CD8-positive, alpha-beta memory T cell (primary cell): ENCODE results near the gene HSPA5. TPM values are rescaled to one million over a fixed set of nuclear protein-coding genes. Genes with fewer than 3 reads are reported as not detected.
"Not testable (repeated sequence)": the region's sequence is repeated elsewhere in the genome, so short reads cannot be mapped to it uniquely, and the experiment has no call there.

ENCODE experiments used
- CTCF ChIA-PET: fragments of 350-600 bp; sonication (Branson Sonifier 250); formaldehyde crosslinking; loops from one replicate; lab custom pipeline; 2021; ENCODE audit warnings: antibody characterized with exemption; lab: Charles Lee
- POLR2A ChIA-PET: fragments of 350-600 bp; sonication (Branson Sonifier 250); formaldehyde crosslinking; loops from one replicate; lab custom pipeline; 2021; ENCODE audit warnings: antibody characterized with exemption; lab: Charles Lee
- DNase-seq, 5 donors: peaks; one replicate each; pipeline versions ENCODE4 v3.0.0 to v3.0.0-alpha.2; 2020 to 2022; ENCODE audit warnings: mixed read lengths in 1 of 5
- H3K27ac ChIP-seq: one replicate; pipeline ENCODE4 v1.7.0; 2013; ENCODE audit warnings: low read depth, mild to moderate bottlenecking, low read length, moderate library complexity
- H3K27me3 ChIP-seq: 2 replicates; pipeline ENCODE4 v1.7.0; 2013; ENCODE audit warnings: low read length, mild to moderate bottlenecking; ENCODE audit not compliant: insufficient read depth, poor library complexity, severe bottlenecking
- H3K36me3 ChIP-seq: 2 replicates; pipeline ENCODE4 v1.7.0; 2013; ENCODE audit warnings: mild to moderate bottlenecking, low read length, moderate library complexity; ENCODE audit not compliant: insufficient read depth
- H3K4me1 ChIP-seq: 2 replicates; pipeline ENCODE4 v1.7.0; 2013; ENCODE audit warnings: mild to moderate bottlenecking, low read length, moderate library complexity; ENCODE audit not compliant: insufficient read depth
- H3K4me3 ChIP-seq: 2 replicates; pipeline ENCODE4 v1.7.0; 2013; ENCODE audit warnings: mild to moderate bottlenecking, low read length
- H3K9me3 ChIP-seq: 2 replicates; pipeline ENCODE4 v1.7.0; 2013; ENCODE audit warnings: mild to moderate bottlenecking, low read length
- H3K27ac Mint-ChIP-seq, 8 donors: one replicate each; pipeline ENCODE4 v1.8.0; 2020 to 2021; ENCODE audit warnings: mixed read lengths in 8 of 8, mild to moderate bottlenecking in 6 of 8, inconsistent platforms in 3 of 8, moderate library complexity in 3 of 8
- H3K27me3 Mint-ChIP-seq, 2 donors: one replicate each; pipeline ENCODE4 v1.8.0; 2020 to 2021; ENCODE audit warnings: mixed read lengths in 2 of 2, mild to moderate bottlenecking in 1 of 2, moderate library complexity in 1 of 2
- H3K36me3 Mint-ChIP-seq, 3 donors: one replicate each; pipeline ENCODE4 v1.8.0; 2020 to 2021; ENCODE audit warnings: mixed read lengths in 3 of 3, inconsistent platforms in 1 of 3, mild to moderate bottlenecking in 1 of 3
- H3K4me1 Mint-ChIP-seq, 3 donors: one replicate each; pipeline ENCODE4 v1.8.0; 2020 to 2021; ENCODE audit warnings: mixed read lengths in 3 of 3, inconsistent platforms in 1 of 3, mild to moderate bottlenecking in 1 of 3
- H3K4me3 Mint-ChIP-seq, 7 donors: one replicate each; pipeline ENCODE4 v1.8.0; 2020 to 2021; ENCODE audit warnings: mixed read lengths in 7 of 7, mild to moderate bottlenecking in 6 of 7, moderate library complexity in 4 of 7, inconsistent platforms in 2 of 7
- H3K9me3 Mint-ChIP-seq, 5 donors: one replicate each; pipeline ENCODE4 v1.8.0; 2020 to 2022; ENCODE audit warnings: mixed read lengths in 5 of 5, mild to moderate bottlenecking in 3 of 5, moderate library complexity in 2 of 5, inconsistent platforms in 1 of 5
- polyA plus RNA-seq: library from polyadenylated mRNA; unstranded; fragments of 300-500 nt; fragmentation: Illumina TruSeq; gene quantifications from one replicate; pipeline ENCODE4 v1.2.3, GENCODE V29; 2021
- total RNA-seq, 2 experiments: library from RNA; stranded (reverse); gene quantifications; one replicate each; pipeline ENCODE4 v1.2.3, GENCODE V29; 2021

HSPA5 gene
- total and polyA plus RNA-seq, 3 experiments from 2014 or later: 229 to 251 (median 237) TPM

DNA sequence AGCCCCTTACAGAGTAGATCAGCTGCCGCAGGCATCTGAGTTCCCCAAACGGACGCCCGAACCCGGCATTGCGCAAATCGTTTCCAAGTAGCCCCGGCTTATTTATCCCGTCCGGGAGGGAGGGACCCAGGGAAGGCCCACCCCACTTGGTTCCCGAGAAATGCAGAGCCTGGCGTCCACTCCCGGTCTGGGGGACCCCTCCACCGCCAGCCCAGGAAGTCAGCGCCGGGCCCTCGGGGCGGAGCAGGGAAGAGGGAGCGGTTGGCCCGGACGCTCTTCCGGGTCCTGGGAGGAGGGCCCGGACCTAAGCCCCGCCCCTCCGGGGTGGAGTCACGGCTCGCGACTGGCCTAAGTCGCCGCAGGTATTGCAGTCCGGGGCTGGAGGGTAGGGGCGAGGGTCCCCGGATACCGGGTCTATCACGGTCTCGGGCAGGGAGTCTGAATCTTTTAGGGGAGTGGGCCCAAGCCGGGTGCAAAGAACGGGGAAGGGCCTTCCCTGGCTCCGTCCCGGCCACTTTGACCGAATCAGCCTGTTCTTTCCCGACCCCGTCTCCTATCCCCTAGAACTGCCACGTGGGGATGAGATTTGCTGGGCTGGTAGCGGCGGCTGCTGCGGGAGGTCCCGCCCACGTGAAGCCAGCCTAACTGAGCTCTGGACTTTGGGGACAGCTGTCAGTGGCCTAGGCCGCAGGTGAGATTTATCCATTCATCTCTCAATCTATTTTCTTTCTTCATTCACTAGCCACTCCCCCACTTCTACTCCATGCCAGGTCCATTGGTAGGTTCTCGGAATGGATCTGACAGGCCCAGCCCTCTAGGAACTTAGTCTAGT is 40.7 kb downstream of the HSPA5 start, which contains the start of gene RABEPK:
TSS of gene RABEPK (plus strand) at position 327 of the 832 bp plus-strand sequence. CDS start 2,472 bp downstream, outside the sequence.
- Mint-ChIP-seq H3K4me3 (peak within 1 kb of the TSS; percentile 91 to 98 (median 93)), H3K9me3 (no peaks in the 10 kb centered on the region), H3K36me3 (peaks cover 0 to 24% (median 9%) of the 10 kb centered on the region in 3 donors), H3K27me3 (no peaks in the 10 kb centered on the region), H3K27ac (peak within 1 kb of the TSS; percentile 89 to 98 (median 94)), H3K4me1 (peaks cover 34 to 41% (median 40%) of the 10 kb centered on the region in 3 donors)
- CTCF ChIA-PET: interaction anchor here (2.1 kb wide), 1 partner anchor 10 kb away, joined by 7 read pairs; no protein-coding TSS in a partner anchor
- Histone ChIP-seq H3K4me3 (peak within 1 kb of the TSS; percentile 80), H3K27ac (peak within 1 kb of the TSS; percentile 83), H3K27me3 (no peaks in the 10 kb centered on the region), H3K36me3 (no peaks in the 10 kb centered on the region), H3K4me1 (peaks cover 32% of the 10 kb centered on the region), H3K9me3 (no peaks in the 10 kb centered on the region)
- POLR2A ChIA-PET: interaction anchor here (0.6 to 4.9 kb wide), 6 partner anchors 10 to 256 kb away, joined by 3 to 29 read pairs (median 8); partner anchors contain the start of gene HSPA5
- peak; percentile 84 to 92 (median 88) for DNase-seq

DNA sequence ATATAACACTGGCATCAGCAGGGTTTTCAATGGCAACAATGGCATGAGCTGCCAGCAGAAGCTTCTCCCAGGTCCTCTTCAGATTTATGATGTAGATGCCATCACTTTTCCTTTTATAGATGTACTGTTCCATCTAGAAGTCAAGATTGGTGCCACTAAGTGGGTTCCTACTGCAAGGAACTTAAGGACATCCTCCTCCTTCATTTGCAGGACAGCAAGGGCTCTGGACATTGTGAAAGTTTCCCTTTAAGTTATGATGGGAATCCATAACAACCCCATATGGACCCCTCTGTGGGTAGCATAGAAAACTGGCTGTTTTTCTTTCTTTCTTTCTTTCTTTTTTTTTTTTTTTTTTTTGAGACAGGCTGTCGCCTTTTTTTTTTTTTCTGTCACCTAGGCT is 45.6 kb downstream of the HSPA5 start:
- POLR2A ChIA-PET: interaction anchor here (0.7 to 1.6 kb wide), 3 partner anchors 46 to 167 kb away, joined by 3 to 21 read pairs (median 12); partner anchors contain the start of gene HSPA5
- Mint-ChIP-seq H3K4me1 (peaks cover 50 to 69% (median 59%) of the 10 kb centered on the region in 3 donors), H3K27ac (peak overlapping the region in 7 of 8 donors; percentile 61 to 100 (median 92)), H3K4me3 (peak overlapping the region; percentile 67 to 89 (median 82))
- H3K36me3 ChIP-seq, H3K27me3 ChIP-seq, H3K36me3 Mint-ChIP-seq, DNase-seq, H3K9me3 Mint-ChIP-seq, H3K9me3 ChIP-seq, H3K27ac ChIP-seq, H3K27me3 Mint-ChIP-seq: not testable (repeated sequence)
- Histone ChIP-seq H3K4me3 (peak overlapping the region; percentile 52), H3K4me1 (peaks cover 68% of the 10 kb centered on the region)
- CTCF ChIA-PET: interaction anchor here (1.0 to 1.1 kb wide), 2 partner anchors 16 to 46 kb away, joined by 3 read pairs; no protein-coding TSS in a partner anchor

DNA sequence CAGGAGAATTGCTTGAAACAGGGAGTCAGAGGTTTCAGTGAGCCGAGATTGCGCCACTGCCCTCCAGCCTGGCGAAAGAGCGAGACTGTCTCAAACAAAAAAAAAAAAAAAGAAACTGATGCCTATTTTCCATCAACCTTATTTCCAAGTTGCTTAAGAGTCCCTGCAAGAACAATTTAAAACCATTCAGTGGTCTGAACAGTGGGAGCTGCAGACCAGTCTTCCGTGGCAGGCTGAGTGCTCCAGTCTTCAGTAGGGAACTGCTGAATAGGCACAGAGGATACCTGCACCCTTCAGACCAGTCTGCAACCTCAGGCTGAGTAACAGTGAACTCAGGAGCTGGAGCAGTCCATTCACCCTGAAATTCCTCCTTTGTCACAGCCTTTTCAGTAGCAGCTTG is 46.7 kb downstream of the HSPA5 start:
- H3K9me3 Mint-ChIP-seq, H3K27me3 ChIP-seq, H3K36me3 ChIP-seq, H3K36me3 Mint-ChIP-seq, DNase-seq, H3K27ac ChIP-seq, H3K27me3 Mint-ChIP-seq, H3K9me3 ChIP-seq: not testable (repeated sequence)
- Mint-ChIP-seq H3K4me1 (peaks cover 50 to 76% (median 63%) of the 10 kb centered on the region in 3 donors), H3K27ac (peak overlapping the region; percentile 84 to 100 (median 92)), H3K4me3 (peak overlapping the region; percentile 67 to 89 (median 82))
- Histone ChIP-seq H3K4me3 (peak overlapping the region; percentile 6), H3K4me1 (peaks cover 68% of the 10 kb centered on the region)
- ChIA-PET CTCF (interaction anchor here (1.1 to 1.3 kb wide), 2 partner anchors 15 to 214 kb away, joined by 3 read pairs; no protein-coding TSS in a partner anchor), POLR2A (interaction anchor here (1.6 kb wide), 1 partner anchor 47 kb away, joined by 21 read pairs; the partner anchor contains the start of gene HSPA5)

DNA sequence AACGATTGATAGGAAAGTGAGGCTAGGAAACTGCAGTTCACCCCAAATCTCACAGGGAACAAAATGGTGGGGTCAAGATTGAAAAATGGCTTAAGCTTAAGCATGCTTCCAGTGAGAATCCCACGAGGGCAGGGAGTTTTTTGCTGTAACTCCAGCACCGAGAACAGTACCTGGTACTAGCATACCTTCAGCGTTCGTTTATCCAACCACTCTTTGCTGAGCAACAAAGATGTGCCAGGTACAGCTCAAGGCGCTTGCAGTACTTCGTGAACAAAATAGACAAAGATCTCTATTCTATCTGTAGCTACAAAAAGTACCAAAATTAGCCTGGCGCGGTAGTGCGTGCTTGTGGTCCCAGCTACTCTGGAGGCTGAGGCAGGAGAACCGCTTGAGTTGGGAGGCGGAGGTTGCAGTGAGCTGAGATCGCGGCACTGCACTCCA is 50.8 kb downstream of the HSPA5 start:
- Mint-ChIP-seq H3K27ac (peak overlapping the region; percentile 89 to 99 (median 96)), H3K36me3 (peaks cover 0 to 21% (median 0%) of the 10 kb centered on the region in 3 donors), H3K4me1 (peaks cover 46 to 85% (median 73%) of the 10 kb centered on the region in 3 donors), H3K27me3 (no peaks in the 10 kb centered on the region), H3K9me3 (no peaks in the 10 kb centered on the region), H3K4me3 (peak overlapping the region; percentile 94 to 98 (median 97))
- no peaks in the 10 kb centered on the region for H3K27me3 ChIP-seq
- H3K4me3 ChIP-seq: peak overlapping the region; percentile 82
- ChIA-PET POLR2A (interaction anchor here (1.2 to 1.9 kb wide), 3 partner anchors 9 to 51 kb away, joined by 8 to 11 read pairs (median 10); partner anchors contain the start of gene HSPA5), CTCF (interaction anchor here (1.1 to 1.3 kb wide), 2 partner anchors 9 to 51 kb away, joined by 4 to 7 read pairs; partner anchors contain the start of genes HSPA5 and RABEPK)
- peak overlapping the region; percentile 97 for H3K27ac ChIP-seq
- H3K9me3 ChIP-seq: no peaks in the 10 kb centered on the region
- peak in 1 of 5 donors; percentile 37 for DNase-seq
- H3K36me3 ChIP-seq: no peaks in the 10 kb centered on the region
- H3K4me1 ChIP-seq: peaks cover 68% of the 10 kb centered on the region

DNA sequence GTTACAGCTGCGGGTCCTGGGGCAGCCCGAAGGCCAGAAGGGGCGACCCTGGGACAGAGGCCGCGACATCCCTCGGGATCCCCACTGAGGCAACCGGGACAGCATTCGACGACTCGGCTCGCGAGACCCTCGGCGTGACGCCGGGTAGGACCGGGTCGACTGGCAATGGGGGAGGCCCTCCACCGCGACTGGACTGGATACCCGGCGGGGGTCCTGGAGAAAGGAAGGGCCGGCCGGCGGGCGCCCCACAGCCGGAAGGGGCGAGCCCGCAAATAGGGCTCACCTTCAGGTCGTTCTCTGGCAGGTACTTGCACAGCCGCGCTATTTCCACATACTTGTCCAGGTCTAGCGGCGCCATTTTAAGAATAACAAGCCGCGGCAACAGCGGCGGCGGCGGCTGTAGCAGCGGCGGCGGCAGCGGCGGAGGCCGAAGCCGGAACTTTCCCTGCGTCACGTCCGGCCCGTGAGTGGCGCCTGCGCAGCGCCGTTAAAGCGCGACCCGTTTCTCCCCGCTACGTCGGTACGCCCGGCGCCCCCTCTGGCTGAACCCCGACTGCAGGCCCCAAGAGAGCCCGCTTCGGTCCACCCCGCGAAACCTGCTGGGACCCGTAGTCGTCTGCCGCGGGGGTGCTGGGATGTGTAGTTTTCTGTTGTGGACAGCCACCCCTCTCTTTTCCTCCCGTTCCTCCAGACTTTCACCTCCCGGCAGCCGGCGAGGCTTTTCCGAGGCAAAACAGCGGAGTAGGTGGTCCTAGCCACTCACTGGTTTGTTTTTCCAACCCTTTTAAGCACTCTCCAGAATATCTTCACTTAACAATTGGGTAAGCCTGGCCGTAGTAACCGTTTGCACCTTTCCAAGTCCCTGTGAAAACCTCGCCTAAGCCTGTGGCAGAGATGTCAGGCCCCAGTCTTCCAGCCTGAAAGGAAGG is 51.5 kb downstream of the HSPA5 start, which contains the start of gene PPP6C:
TSS of gene PPP6C (minus strand) at position 443 of the 929 bp plus-strand sequence. CDS start at position 358, 85 bp downstream.
- Mint-ChIP-seq H3K4me1 (peaks cover 41 to 84% (median 71%) of the 10 kb centered on the region in 3 donors), H3K27ac (peak within 1 kb of the TSS; percentile 89 to 99 (median 96))
- H3K4me1 ChIP-seq: peaks cover 64% of the 10 kb centered on the region

GRCh38 chr9:125189011-125189360 is 52.2 kb downstream of the HSPA5 start:
- peak overlapping the region; percentile 94 to 98 (median 97) for H3K4me3 Mint-ChIP-seq
- H3K4me1 Mint-ChIP-seq: peaks cover 40 to 82% (median 69%) of the 10 kb centered on the region in 3 donors
- Histone ChIP-seq H3K27me3 (no peaks in the 10 kb centered on the region), H3K27ac (peak overlapping the region; percentile 97), H3K9me3 (no peaks in the 10 kb centered on the region), H3K4me3 (peak overlapping the region; percentile 98), H3K4me1 (peaks cover 57% of the 10 kb centered on the region), H3K36me3 (no peaks in the 10 kb centered on the region)
- H3K9me3 Mint-ChIP-seq: no peaks in the 10 kb centered on the region
- H3K27ac Mint-ChIP-seq: peak overlapping the region; percentile 89 to 99 (median 96)
- ChIA-PET CTCF (interaction anchor here (1.2 kb wide), 1 partner anchor 52 kb away, joined by 3 read pairs; no protein-coding TSS in a partner anchor), POLR2A (interaction anchor here (1.0 kb wide), 1 partner anchor 11 kb away, joined by 3 read pairs; no protein-coding TSS in a partner anchor)
- H3K36me3 Mint-ChIP-seq: peaks cover 0 to 27% (median 0%) of the 10 kb centered on the region in 3 donors
- peak in 2 of 5 donors; percentile 35 to 47 for DNase-seq
- no peaks in the 10 kb centered on the region for H3K27me3 Mint-ChIP-seq

More for the DNA sequence above, 51.5 kb downstream of the HSPA5 start, which contains the start of gene PPP6C:
- H3K9me3 ChIP-seq: no peaks in the 10 kb centered on the region
- Mint-ChIP-seq H3K4me3 (peak within 1 kb of the TSS; percentile 94 to 98 (median 97)), H3K36me3 (peaks cover 0 to 26% (median 0%) of the 10 kb centered on the region in 3 donors), H3K27me3 (no peaks in the 10 kb centered on the region), H3K9me3 (no peaks in the 10 kb centered on the region)
- H3K27ac ChIP-seq: peak within 1 kb of the TSS; percentile 97
- H3K27me3 ChIP-seq: no peaks in the 10 kb centered on the region
- peak within 1 kb of the TSS; percentile 98 for H3K4me3 ChIP-seq
- ChIA-PET POLR2A (interaction anchor here (1.0 to 1.9 kb wide), 4 partner anchors 10 to 52 kb away, joined by 3 to 11 read pairs (median 9); partner anchors contain the start of gene HSPA5), CTCF (interaction anchor here (1.1 to 1.3 kb wide), 2 partner anchors 10 to 51 kb away, joined by 4 to 7 read pairs; partner anchors contain the start of genes HSPA5 and RABEPK)
- DNase-seq: peak; percentile 96 to 98 (median 97)
- H3K36me3 ChIP-seq: no peaks in the 10 kb centered on the region
